Effector CD4-positive, alpha-beta T cell (primary cell): Measurements from ENCODE around the gene PHF21B.
"Not testable (repeated sequence)": the region's sequence is repeated elsewhere in the genome, so short reads cannot be mapped to it uniquely, and the experiment has no call there.

ENCODE experiments used
- DNase-seq: peaks from one replicate; pipeline ENCODE4 v3.0.0-alpha.2; 2020

PHF21B gene

DNA sequence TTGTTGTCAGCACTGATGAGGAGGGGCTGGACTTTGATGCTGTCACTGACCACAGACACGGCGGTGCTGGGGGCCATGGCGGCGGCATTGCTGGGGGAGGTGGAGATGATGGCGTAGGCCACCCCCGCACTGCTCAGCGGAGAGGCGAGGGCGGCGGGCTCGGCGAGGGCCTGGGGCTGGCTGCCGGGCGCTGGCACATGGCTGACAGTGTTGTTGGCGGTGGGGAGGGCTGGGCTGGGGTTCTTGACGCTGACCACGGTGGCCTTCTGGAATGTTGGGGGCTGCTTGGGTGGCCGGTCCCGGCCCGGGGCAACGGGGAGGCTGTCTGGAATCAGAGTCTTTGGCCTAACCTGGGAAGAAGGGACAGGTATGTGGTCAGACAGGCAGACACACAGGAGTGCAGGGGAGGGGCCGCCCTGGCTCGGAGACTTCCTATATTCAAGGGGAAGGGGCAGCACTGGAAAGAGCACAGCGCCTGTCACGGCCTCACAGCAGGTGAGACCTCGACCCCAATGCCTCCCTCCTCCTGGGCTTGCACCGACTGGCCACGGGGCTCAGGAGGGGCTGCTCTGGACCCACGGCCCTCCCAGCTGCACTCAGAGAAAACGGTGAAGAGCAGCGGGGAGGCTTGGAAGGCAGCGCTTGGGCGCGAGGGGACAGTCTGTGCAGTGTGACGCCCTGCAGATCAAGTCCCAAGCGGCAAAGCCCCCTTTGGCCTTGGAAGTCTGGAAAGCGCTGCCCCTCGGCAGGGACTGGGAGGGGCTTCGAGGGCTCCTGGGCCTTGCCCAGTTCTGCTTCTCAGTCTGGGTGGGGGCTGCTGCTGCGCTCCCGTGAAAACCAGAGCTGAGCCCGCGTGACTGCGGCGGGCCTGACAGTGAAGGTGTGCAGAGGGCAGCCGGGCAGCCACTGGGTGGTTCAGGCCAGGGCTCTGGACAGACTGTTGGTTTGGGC is 93.2 kb downstream of the PHF21B start:
- DNase-seq, result no peak

DNA sequence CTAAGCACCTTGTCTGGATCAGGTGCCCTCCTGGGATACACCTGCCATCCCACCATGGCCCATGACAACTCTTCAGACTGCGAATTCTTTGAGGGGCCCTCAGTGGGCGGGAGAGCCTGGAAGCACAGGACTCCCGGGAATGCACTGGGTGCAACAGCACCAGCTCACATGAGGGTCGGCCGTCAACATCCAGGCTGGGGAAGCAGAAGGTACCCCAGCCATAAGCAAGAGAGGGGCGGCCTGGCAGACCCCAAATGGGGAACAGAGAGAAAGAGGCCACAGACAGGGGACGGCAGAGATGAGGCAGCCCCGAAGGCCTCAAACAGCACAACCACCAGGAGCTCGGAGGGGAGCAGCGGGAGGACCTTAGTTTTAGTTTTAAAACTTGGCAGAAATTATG is 94.4 kb downstream of the PHF21B start:
- DNase-seq, result no peak

DNA sequence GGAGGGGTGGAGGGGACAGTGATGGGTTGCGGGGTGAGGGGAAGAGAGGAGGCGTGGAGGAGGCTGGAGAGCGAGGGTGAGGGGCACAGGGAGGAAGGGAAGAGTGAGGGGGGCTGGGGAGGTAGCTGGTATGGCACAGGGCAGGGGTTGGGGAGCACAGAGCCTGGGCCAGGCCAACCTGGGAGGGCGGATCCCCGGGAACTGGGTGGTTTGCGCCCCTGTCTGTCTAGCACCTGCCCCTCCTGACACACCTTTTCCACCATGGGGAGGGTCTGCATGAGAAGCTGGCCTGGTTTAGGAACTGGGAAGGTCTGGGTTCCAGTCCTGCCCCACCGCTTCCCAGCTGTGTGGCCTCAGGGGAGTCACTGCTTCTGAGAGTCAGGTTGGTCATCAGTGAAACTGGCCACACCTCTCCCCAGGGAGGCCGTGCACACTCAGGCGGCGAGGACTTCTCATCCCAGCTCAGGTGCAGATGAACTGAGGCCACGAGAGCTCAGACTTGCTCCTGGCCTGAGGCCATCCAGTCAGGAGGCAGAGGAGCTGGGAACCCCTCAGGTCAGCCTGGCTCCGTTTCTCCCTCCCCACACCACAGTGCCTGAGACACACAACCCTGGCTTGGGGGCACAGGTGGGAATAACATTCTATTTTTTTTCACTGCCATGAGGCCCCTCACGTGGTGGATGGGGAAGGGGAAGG is 95.6 kb downstream of the PHF21B start:
- DNase-seq, result no peak

DNA sequence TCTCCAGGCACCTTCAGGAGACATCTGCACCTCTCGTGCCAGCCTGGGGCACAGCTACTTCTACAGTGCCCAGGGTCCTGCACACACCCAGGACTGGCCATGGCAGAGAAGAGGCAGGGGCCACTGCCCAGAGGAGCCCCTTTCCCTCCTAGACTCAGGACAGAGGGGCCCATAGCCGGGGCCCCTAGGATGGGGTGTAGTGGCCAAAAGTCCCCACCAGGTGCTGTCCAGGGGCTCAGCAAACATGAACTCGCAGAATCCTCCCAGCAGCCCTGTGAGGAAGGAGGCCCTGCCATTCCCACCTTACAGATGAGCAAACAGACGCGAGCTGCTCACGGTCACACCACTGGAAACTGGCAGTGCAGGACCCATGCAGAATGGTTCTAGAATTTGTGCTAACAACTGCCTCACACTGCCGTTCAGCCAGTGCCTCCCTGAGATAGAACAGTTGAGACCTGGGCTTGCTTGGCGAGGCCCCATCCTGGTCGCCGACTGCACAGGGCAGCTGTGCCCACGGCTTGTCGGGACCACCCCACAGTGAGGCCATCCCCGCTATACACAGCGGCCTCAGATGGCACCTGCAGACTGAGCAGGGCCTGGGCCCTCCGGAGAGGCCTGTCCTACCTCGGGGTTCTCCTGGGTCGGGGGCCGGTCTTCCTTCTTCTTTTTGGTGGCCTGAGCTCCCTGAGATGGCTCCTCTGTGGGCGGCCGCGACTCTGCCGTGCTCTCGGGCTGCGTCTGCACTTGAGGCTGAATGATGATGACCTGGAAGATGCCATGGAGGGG is 96.4 kb downstream of the PHF21B start:
- no peak for DNase-seq

DNA sequence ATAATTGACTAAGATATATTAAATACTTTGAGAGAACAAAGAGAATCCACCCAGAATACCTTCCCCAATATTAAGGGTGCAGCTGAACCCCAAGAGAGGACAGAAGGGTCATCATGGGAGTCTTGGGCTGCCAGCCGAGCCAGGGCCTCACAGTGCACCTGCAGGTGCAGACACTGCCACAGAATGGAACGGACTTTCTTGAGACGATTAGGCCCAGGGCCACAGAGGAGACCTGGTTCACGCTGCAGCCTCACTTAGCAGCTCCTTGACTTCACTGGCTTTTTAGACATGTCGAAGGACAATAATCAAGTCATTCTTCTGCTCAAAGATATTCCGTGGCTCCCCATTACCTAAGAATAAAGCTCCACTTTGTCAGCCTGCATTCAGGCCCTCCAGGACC is 100.6 kb downstream of the PHF21B start:
- no peak for DNase-seq

DNA sequence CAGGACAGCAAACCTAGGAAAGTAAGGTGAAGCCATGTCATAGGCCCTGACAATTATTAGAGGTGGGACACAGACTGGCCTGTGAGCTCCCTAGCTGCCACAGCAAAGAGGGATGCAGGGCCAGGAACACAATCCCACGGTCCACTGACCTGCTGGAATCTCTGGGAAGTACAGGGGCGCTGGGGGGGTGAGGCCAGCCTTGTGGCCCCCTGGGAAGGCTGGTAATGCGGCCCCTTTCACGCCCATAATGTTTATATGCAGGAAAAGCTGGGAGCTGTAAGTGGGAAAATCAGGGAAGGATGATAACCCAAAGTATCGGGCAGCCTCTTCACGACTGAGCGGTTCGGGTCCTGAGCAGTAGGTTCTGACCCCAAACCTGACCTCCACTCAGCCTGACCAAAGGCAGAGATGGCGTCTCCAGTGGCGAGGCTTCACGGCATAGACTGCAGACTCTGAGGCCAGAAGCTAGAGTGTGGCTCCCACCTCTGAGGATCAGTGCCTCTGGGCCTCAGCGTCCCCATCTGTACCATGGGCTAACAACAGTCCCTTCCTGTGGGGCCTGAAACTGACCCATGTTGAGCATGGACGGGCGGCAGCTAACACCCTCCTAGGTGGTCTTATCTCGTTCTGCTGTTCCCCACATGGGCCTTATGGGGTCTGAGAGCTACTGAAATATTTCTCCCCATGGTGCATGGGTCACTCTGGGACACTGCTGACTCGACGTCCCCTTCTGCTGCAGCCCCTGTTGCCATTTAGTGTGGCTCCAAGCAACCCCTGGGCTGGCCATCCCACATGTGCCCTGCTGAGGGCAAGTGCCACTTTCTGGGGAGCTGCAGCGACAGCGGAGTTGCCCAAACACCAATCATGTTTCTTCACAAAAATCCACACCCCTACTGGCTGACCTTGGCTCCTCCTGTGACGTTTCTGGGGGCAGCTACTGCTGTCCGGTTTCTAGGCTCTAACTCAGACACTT is 101.8 kb downstream of the PHF21B start:
- no peak for DNase-seq

DNA sequence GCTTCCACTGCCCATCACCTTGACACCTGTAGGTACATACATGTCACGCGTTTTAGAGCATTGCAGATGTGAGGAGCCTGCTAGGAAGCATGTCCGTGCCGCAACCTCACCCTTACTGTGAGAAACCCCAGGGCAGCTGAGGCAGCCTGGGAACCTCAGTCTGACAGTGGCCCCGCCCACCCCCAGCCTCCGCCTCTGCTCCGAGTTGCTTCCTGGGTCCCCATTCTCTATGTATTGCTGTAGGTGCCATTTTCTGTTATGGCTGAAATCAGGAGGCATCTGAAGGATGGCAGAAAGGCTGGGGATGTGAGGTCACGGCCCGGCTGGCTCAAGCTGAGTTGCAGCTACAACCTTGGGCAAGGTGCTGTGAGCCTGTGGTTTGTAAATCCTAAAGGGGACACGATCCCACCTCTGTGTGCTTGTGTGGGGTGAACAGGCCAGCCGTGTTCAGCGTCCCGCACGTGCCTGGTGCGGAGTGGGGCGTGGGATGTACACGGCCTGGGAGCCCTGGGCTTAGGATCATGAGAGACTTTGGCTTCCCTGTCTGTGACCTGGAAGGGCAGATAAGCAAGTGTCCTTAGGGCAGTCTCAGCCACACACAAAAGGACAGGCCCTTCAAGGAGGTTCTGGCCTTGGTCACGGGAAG is 102.7 kb downstream of the PHF21B start:
- DNase-seq, result no peak

DNA sequence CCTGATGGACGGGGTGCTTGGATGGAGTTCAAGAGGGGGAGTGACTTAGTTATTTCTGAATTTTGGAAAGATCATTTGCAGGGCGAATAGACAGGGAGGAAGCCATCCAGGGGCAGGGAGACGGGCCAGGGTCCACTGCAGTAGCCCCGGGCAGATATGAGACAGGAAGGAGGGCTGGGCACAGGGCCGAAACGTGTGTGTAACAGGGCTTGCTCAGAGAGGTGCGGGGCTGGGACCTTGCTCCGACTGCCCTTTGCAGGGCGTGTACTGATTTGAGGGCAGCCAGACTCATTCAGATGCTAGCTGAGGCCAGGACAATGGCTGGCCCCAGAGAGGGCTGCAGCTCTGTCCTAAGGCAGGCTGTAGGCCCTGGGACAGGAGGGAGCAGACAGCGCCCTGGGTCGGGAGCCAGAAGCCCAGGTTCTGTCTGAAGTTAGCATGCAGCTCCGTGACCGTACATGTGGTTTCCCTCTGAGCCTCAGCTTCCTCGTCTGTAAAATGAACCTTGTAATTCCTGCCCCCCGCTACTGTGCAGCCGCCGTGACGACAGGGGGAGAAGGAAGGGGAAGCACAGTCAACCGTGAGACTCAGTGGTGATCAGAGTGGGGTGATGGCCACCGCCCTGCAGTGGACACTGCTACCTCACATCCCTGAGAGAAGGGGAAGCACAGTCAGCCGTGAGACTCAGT is 103.4 kb downstream of the PHF21B start:
- no peak for DNase-seq

DNA sequence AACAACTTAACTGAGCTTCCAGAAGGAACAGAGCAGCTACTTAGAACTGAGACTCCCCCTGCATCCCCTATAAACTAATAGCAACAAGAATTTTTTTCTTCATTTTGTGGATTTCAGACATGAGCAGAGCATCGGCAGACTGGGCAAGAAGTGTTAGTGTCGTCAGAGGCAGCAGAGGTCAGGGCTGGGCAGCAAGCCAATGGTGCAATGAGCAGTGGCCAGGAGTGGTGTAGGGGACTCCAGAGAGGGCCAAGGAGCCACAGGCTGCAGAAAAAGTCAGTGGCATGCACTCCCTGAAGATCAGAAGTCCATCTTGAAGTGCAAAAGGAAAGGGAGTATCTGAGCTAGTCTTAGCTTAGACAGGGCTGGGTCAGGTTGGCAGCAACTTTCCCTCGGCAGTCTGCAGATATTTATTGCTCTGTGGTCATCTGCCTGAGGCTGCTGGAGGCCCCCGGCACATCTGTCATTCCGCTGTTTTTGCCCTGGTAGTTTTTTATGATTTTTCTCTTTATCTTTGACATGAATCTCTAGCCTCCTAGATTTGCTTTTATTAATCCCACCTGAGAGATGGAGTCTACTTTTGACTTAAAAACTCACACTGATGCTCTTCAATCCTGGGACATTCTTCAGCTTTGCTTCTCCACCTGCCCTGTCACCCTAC is 105.2 kb downstream of the PHF21B start:
- not testable (repeated sequence) for DNase-seq

DNA sequence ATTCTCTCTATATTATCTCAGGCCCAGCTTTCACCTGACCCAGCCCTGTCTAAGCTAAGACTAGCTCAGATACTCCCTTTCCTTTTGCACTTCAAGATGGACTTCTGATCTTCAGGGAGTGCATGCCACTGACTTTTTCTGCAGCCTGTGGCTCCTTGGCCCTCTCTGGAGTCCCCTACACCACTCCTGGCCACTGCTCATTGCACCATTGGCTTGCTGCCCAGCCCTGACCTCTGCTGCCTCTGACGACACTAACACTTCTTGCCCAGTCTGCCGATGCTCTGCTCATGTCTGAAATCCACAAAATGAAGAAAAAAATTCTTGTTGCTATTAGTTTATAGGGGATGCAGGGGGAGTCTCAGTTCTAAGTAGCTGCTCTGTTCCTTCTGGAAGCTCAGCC is 106.6 kb downstream of the PHF21B start:
- not testable (repeated sequence) for DNase-seq

DNA sequence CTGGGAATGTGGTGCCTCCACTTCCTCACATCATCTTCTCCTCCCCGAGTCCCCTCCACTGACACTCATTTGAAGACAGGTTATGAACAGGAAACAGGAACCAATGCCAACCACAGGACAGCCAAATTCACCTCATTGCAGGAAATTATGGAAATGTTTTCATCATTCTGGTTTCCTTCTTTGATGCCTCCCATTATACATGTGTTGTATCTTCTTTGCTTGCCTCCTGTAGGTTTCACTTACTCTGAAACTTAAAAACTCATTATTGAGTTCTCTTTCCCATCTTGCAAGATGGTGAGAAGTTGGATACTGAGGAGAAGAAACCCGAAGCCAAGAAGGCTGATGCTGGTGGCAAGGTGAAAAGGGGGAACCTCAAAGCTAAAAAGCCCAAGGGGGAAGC is 108.5 kb downstream of the PHF21B start:
- DNase-seq, result no peak

DNA sequence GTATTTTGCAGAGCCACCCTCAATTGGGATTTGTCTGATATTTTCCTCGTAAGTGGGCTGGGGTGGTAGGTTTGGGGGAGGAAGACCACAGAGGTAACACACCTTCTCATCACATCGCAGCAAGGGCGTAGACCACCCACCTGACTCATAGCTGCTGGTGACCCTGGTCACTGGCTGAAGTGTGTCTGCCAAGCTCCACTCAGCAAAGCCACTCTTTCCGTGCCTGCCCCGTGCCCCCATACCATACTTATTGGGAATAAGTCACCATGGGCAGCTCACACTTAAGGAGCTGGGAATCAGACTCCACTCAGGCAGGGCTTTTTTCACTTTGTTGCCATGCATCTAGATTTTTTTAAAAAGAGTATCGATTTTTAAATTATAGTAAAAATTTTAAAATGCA is 111.6 kb downstream of the PHF21B start:
- DNase-seq, result no peak

DNA sequence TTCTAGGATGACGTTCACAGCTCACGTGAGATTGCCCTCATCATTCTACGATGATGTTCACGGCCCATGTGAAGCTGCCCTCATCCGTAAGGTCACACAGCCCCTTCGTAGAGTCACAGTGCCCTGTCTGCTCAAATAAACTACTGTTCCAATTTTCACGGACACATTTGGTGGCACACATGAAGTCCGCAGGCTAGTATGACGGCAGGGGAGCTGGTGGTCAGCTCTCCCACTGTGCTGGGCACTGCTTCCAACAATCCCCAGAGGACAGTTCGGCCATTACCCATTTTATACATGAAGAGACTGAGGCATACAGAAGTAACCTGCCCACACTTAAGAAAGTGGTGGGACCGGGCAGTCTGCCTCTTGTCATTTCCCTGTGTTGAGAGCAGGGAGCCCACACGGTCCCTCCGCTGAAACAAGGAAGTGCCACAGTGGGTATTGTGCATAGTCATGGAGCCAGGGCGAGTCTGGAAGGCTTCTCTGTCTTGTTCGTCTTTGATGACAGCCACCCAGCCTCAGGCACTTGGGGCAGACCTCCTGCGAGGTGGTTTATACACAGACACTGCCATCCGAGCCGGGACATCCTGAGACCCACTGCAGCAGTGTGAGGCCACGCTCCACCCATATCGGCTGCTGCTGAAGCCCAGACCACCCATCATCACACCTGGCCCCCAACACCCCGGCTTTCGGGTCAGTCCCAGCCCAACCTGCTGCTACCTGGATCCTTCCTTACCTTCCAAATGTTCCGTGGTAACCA is 114.3 kb downstream of the PHF21B start:
- no peak for DNase-seq

DNA sequence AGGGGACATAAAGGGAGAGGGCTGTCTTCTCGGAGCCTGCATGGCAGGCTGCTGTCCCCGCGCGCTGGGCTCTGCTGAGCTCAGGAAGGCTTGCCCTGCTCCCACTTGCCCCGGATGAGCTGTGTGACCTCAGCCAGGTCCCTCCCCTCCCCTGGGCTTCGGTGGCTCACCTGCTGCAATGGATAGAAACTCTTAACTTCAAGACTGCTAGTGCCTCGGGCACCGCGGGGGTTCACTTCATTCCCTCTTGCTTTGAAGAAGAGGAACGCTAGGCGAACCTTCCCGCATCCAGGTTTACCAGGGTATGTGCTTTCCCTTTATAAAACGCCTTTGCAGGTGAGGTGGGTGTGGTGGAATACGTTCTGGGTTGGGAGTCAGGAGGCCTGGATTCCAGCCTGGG is 115.0 kb downstream of the PHF21B start:
- DNase-seq, result no peak

DNA sequence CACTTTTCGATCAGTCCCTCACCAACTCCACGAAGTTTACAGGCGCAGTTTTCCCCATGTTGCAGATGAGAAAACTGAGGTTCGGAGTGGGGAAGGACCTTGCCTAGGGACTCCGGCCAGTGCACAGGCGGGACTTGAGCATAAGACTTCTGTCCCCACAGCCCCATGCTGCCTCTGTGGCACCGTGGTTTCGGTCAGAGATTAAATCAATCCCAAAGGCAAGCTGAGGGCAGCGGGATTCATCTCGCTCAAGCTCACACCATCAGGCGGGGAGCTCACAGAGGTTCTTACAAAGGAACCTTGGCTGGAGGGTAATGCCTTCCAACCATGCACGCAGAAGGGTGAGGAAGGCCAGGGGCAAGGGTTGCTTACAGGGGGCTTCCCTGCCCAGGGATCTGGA is 115.5 kb downstream of the PHF21B start:
- no peak for DNase-seq

DNA sequence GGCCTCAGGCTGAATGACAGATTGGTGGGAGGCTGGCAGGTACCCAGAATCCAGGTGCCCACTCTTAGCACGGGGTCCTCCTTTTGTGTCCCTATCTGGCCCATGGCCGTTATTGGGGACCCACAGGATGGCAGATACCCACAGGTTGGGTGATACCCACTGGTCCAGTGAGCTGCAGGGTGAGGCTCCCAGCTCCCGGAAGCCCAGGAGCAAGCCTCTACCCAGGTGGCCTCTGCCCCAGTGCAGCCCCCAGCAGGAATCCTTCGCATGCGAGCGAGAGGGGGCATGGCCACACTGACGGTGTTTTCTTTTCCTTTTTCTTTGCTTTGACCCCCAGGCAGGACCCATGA is 116.1 kb downstream of the PHF21B start:
- DNase-seq, result no peak

DNA sequence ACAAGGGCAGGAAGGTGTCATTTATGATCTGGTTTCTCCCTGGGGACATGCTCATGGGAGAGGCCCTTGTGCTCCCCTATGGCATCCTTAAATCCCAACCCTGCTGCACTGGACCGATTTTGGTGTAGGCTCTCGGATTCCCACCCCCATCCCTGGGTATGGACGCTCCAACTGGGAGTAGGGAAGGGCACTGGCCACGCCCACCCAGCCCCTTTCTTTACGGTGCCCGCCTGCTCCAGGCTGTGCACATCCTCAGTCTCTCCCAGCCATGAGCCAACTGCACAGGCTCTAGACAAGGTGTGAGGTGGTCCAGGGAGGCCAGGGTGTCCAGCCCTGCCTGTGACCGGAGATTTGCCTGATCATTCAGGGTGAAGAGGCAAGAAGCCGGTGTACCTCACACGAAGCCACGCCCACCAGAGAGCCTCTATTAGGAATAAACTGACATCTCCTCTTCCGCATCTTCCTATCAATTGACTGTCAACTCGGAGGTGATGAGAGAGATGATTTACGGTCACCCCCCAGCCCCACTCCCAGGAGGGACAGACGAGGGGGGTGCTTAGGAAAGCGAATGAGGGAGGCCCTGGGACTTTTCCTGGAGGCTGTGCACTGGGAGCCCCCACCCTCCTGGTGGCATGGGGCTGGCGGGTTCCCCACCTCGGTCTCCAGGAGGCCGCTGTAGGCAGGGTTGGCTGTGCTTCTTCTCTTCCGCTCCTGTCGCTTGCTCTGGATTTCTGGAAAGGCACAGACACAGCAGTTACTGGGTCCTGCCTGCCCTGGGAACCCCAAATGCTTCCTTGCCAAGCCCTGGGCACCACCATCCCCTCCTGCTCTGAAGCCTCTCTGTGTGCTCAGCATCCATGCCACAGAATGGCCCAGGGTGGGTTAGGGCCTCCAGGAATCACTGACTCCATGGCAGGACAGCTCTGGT is 116.7 kb downstream of the PHF21B start:
- no peak for DNase-seq

DNA sequence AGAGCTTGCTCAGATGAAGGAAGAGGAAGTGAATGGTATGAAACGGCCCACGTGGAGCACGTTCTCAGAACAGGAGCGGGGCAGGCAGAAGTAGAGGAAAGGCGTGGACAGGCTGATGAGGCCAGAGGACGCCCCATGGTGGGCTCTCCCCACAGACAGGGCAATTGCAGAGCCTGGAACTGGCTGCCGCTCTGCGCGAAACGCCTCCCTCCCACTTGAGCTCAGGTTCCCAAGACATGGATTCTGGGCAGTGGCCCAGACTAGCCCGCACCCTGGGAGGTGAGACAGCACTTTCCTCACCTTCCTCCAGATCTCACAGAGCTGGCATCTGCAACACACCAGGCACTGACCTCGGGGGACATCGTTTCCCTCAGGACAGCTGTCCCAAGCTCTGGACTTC is 117.6 kb downstream of the PHF21B start:
- no peak for DNase-seq

DNA sequence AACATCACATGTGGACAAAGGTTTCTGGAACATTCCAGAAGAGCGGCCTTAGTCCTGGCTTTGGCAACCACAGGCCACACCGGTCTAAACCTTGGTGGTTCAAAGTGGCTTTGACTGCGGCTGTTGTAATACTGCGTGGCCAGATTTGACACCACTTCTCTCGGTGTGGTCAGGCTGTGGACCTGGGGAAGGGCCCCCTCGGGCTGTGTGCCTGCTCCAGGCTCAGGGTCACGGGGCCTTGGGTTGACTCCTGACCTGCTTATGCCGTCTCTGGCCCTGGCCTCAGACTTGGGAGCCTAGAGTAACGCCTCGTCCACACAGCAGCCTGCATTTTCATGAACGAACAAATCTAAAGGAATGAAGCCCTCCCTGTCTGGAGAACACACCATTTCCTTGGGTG is 118.0 kb downstream of the PHF21B start:
- DNase-seq, result no peak
